Activated naive CD4-positive, alpha-beta T cell treated with anti-CD3 and anti-CD28 coated beads, Interleukin-2, amount 50 U/mL, for 16 hours (primary cell): ENCODE results near the gene RBSN.
"Not testable (repeated sequence)": the region's sequence is repeated elsewhere in the genome, so short reads cannot be mapped to it uniquely, and the experiment has no call there.

ENCODE experiments used
- DNase-seq: peaks from one replicate; pipeline ENCODE4 v3.0.0-alpha.2; 2020

RBSN gene

GRCh38 chr3:15098503-15099363 lies at the start of gene RBSN:
Gene RBSN (minus strand): TSS chr3:15099148. CDS start chr3:15096120, 3,028 bp downstream.
- DNase-seq, result peak; percentile 96

- DNase-seq, result no peak
These were observed 49.7 kb upstream of the RBSN start for GRCh38 chr3:15148614-15149013.

- DNase-seq, result not testable (repeated sequence)
These were observed 37.9 kb upstream of the RBSN start for GRCh38 chr3:15136885-15137284.

GRCh38 chr3:15134968-15135367 lies 36.0 kb upstream of the RBSN start:
- not testable (repeated sequence) for DNase-seq

- DNase-seq, result not testable (repeated sequence)
These were observed 29.5 kb upstream of the RBSN start for GRCh38 chr3:15128403-15128802.

- DNase-seq, result not testable (repeated sequence)
These were observed 28.0 kb upstream of the RBSN start for GRCh38 chr3:15126975-15127374.

- no peak for DNase-seq
These were observed 23.4 kb upstream of the RBSN start for GRCh38 chr3:15122398-15122797.

GRCh38 chr3:15121936-15122335 lies 23.0 kb upstream of the RBSN start:
- DNase-seq, result no peak

- DNase-seq, result no peak
These were observed 22.0 kb upstream of the RBSN start for GRCh38 chr3:15120986-15121385.

- DNase-seq, result no peak
These were observed 18.1 kb upstream of the RBSN start for GRCh38 chr3:15117011-15117410.

- DNase-seq, result no peak
These were observed 17.2 kb upstream of the RBSN start for GRCh38 chr3:15116032-15116669.

- no peak for DNase-seq
These were observed 15.8 kb upstream of the RBSN start for GRCh38 chr3:15114466-15115358.

- DNase-seq, result no peak
These were observed 14.9 kb upstream of the RBSN start for GRCh38 chr3:15113884-15114283.

GRCh38 chr3:15113471-15113870 lies 14.5 kb upstream of the RBSN start:
- no peak for DNase-seq

GRCh38 chr3:15112011-15112410 lies 13.1 kb upstream of the RBSN start:
- DNase-seq, result no peak

- DNase-seq, result no peak
These were observed 11.3 kb upstream of the RBSN start for GRCh38 chr3:15110206-15110605.

GRCh38 chr3:15108869-15109268 lies 9.9 kb upstream of the RBSN start:
- DNase-seq, result no peak

- peak; percentile 75 for DNase-seq
These were observed 9.2 kb upstream of the RBSN start for GRCh38 chr3:15108082-15108545.

GRCh38 chr3:15107075-15107947 lies 8.4 kb upstream of the RBSN start:
- no peak for DNase-seq

GRCh38 chr3:15102836-15103235 lies 3.9 kb upstream of the RBSN start:
- no peak for DNase-seq

GRCh38 chr3:15102256-15102655 lies 3.3 kb upstream of the RBSN start:
- DNase-seq, result no peak
